HG02852 (cell line): ENCODE results near the gene FAM193B.

Experiments used
- ATAC-seq: cut with Tn5 transposase; IDR thresholded peaks from one replicate; pipeline ENCODE4 v1.9.1; 2021; ENCODE audit warnings: mild to moderate bottlenecking, moderate library complexity; ENCODE audit not compliant: unreplicated experiment

FAM193B gene

DNA sequence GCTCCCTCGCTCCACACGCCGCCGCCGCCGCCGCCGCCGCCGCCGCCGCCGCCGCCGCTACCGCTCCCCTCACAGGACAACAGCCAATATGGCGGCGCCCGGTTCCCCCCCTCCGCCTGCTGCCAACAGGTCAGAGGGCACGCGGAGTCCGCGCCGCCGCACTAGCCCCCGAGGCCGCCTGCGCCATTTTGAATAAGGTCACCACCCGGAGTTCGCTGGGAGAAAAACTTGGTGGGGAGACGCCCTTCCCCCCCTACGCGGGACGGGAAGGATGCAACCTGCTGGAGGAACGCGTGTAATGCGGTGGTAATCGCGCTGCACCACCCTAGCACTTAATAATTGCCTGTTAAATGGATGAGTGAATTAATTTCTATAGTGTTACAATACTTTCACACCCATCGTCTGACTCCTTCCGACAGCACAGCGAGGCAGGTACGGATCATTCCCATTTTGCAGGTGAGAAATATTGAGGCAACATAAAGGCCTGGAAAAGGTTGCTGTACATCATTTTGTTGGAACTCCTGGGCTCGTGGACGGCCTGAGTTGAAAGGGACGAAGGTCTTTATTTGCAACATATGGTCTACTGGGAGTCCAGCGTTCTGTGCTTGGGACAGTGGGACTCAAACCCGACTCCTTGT is at the start of gene FAM193B:
FAM193B (minus strand) TSS at position 90 of the 638 bp plus-strand sequence. CDS start 105 bp downstream, outside the sequence.
- peak; percentile 92 for ATAC-seq

DNA sequence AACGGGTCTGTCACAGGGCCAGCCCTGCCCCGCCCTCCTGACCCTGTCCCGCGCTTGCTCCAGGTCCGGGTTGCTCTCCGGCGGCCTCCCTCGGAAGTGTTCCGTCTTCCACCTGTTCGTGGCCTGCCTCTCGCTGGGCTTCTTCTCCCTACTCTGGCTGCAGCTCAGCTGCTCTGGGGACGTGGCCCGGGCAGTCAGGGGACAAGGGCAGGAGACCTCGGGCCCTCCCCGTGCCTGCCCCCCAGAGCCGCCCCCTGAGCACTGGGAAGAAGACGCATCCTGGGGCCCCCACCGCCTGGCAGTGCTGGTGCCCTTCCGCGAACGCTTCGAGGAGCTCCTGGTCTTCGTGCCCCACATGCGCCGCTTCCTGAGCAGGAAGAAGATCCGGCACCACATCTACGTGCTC is 49.8 kb upstream of the FAM193B start:
- no peak for ATAC-seq

DNA sequence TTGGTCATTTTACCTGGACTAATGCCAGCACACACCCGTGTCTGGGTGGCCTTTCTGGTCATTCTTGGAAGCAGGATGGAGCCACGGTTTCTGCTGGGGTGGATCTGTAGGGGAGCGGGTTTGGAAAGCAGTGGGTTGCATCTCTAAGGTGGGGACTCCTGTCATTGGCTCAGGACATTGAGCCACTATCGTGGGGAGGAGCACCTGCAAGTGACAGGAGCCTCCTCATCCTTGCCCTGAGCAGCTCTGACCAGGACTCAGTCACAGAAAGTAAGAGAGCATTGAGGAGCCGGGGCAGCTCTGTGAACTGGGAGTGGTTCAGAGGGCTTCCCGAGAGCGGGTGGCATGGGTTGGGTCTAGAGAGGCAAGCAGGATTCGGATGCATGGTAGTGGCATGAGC is 49.3 kb upstream of the FAM193B start:
- ATAC-seq, result no peak

DNA sequence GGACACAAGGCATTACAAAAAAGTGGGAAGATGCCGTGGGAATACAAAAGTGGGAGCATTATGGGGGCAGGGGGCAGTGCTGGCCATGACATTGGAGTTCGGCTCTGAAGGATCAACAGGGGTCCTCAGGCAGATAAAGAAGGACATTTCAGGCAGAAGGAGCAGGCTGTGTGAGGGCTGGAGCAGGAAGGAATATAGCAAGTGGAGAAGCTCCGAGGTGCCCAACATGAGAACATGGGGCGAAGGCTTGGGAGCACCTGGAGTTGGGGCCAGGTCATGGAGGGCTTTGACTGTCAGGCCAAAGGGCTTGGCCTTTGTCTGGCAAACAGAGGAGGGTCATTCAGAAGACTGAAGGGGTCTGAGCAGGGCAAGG is 48.1 kb upstream of the FAM193B start:
- no peak for ATAC-seq

DNA sequence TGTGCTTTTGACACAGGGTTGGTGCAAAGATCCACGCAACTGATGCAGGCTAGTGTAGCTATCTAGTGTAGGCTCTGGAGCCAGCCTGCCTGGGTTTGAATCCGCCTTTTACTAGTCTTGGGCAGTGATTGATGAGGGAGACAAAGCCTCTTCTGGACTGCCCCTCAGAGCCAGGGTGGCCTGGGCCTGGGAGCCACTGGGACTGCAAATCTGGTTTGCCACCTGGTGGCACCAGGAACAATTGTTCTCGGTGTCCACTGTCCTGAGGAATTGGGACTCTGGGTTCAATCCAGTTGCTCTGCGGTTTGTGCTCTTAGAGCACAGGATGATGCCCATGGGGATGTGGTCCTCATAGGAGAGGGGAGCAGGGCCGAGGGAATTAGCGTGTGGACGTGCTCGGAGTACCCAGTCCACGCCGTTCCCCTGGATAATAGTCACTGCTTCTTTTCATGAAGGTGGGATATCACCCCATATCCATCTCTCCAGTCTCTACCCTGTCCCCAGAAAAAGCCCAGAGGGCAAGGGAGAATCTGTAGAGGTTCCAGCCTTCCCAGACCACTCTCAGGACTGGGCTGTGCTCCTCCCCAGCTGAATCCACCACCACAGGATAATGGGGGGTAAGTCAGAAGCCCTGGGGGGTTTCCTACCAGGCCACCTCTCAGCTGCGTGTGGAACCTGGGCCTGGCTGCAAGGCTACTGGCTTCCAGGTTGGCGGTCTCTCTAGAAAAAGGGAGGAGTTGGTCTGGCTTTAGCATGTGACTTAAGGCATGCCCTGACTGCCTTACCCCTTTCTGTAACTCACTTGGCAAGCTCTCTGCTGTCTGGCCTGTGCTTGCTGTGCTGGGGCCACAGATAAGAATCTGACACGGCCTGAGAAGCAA is 47.5 kb upstream of the FAM193B start:
- no peak for ATAC-seq

DNA sequence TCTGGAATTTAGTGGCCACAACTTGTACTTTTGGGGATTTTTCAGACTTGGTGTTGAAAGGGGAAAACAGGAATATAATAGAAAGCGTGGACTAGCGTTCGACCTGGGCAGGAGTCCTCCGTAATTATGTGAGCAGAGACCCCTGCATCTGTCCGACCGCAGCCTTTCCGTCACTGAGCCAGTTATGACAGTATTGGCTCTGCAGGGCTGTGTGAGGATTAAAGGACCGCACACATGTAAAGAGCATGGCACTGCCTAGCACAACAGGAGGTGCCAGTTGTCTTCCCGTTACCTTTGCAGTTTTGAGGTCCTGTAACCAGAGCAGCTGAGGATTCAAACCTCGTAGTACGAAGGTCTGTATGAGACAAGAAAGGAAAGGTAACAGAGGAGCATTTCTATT is 46.8 kb upstream of the FAM193B start:
- ATAC-seq, result no peak

DNA sequence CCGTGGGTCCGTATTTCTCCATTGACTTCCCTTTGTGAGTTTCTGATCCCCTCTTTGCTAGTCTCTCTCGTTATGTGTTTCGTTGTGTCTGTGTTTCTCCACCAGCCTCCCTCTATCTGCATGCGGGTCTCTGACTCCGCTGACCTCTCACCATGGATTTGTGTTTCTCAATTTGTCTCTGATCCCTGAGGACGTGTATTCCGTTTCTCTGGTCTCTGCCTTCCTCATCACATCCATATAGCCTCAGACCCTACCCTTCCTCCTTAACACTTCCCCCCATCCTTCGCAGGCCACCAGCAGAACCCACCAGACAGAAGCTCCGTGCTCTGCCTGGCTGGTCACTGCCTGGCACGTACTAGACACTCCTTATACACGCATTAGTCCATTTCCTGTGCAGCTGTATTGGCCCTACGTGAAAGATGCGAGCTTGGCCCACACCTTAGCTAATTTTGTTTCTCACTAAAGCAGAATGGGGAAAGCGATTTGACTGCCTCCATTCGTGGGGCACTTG is 46.2 kb upstream of the FAM193B start:
- ATAC-seq, result no peak

DNA sequence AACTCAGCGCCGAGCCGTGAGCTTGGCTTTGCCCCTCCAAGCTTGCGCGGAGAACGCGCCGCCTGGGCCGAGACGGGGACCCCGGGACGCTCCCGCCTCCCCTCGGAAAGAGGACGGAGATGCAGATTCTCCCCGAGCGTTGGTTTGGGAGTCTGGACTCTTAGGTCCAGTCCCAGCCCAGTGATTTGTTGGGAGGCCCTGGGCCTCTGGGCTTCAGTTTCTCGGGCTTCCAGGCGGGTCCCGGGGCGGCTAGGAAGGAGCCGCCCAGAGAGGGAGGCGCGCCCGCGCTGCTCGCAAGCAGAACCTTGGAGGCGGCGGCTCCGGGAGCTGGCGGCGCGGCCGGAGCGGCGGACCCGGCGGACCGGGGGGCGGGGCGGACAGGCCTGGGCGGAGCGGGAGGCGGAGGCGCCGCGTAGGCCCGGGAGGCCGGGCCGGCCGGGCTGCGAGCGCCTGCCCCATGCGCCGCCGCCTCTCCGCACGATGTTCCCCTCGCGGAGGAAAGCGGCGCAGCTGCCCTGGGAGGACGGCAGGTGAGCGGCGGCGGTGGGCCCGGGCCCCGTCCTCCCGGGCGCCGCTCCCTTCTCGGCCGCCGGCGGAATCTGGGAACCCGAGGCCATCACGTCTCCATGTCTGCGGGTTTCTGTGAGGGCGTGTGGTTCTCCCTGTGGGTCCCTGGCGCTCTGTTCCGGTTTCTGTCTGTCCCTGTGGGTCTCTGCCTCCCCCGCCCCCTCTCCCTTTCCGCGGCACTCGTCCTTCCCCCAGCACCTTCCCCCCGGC is 45.6 kb upstream of the FAM193B start, which contains the start of gene B4GALT7:
B4GALT7 (plus strand) TSS at position 402 of the 777 bp plus-strand sequence; CDS start at position 481, 79 bp downstream.
- peak; percentile 82 for ATAC-seq

DNA sequence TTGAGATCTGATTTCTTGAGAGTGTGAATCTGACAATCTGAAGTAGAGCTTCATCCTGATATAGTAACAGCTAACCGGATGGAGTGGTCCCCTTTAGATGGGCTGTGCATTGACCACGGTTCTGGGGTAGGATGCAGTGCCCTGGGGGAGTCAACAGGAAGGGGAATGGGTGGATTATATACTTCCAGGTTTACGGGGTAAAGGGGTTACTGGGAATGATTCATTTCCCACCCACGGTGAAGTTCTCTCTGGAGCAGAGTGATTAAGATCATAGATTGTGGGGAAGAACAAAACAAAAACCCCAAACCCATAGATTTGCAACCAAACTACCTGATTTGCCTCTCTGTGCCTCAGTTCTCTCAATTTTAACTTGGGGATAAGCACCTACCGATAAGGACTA is 44.1 kb upstream of the FAM193B start:
- ATAC-seq, result no peak

DNA sequence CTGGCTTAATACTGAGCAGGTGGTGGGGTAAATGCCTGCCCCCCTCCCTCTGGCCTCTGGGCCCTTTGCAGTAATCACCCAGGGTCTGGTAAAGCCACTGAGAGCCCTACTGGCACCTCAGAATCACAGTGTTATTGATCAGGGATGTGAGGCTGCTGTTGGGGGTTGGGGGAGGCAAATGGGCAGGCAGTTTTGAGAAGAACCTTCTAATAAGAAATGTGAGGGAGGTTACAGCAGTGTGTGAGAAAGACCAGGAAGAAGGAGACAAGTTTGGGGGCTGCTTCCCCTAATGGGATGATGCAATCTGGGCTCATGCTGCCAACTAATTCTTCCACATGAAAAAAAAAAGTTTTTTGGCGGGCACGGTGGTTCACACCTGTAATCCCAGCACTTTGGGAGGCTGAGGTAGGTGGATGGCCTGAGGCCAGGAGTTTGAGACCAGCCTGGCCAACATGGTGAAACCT is 42.4 kb upstream of the FAM193B start:
- ATAC-seq, result no peak

DNA sequence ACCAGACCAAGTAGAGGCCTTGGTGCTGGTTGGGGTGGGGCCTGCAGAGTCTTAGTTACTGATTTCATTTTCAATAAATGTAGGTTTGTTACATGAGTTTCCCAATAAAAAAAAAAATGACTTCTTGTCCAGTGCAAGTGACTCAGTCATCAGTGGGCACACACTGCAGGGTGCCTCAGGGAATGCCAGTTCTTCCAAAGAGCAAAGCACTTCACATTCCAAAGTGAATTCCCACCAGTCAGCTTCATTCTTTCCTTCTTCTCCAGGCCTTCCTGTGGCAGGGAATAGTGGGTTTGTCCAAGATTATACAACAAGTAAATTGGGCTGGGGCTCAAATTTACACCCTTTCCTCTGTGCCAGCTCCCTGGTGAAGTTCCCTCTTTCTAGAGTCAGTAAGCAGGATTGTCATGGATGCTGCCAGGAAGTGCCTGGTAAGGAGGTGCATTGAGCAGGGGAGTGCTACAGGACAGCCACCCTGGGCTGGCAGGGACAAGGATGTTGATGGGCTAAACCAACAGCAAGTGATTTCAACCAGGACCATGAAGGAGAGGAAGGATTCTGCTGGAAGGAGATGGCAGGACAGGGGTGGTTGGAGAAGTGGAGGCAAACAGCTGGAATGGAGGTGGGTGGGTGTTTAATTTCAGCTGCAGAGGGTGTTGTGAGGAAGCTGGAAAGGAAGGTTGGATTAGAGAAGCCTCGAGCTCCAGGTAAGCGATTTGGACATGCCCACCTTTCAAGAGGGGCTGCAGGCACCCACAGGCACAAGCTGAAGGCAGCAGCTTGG is 41.8 kb upstream of the FAM193B start:
- no peak for ATAC-seq

DNA sequence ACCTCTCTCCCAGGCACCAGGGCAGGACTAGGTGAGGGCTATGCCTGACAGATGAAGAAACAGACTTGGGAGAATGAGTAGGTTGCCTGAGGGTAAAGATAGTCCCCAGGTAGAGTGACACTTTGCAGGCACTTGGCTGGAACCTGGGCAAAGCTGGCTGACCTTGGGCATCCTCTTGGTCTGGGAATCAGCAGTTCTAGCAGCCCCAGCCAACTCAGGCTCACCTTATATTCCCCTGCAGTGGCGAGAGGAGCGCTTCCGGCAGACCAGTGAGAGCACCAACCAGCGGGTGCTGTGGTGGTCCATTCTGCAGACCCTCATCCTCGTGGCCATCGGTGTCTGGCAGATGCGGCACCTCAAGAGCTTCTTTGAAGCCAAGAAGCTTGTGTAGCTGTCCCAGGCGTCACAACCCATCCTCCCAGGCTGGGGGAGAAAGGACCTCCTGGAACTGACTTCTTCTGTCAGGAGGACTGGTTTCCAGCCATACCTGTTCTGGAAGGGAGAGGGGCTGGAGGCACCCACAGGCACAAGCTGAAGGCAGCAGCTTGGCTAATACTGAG is 40.7 kb upstream of the FAM193B start:
- no peak for ATAC-seq

DNA sequence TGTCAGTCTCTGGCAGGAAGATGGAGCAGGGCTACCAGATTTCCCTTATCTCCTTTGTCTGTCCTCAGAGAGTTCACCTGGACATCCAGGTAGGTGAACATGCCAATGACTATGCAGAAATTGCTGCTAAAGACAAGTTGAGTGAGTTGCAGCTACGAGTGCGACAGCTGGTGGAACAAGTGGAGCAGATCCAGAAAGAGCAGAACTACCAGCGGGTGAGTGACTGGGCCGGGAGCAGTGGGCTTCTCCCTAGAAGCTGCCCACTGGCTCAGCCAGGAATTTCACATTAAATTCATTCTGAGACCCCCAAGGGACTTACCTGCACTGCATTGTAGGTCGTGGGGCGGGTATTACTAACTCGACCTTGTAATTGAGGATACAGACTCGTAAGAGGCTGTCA is 39.7 kb upstream of the FAM193B start:
- ATAC-seq, result no peak

DNA sequence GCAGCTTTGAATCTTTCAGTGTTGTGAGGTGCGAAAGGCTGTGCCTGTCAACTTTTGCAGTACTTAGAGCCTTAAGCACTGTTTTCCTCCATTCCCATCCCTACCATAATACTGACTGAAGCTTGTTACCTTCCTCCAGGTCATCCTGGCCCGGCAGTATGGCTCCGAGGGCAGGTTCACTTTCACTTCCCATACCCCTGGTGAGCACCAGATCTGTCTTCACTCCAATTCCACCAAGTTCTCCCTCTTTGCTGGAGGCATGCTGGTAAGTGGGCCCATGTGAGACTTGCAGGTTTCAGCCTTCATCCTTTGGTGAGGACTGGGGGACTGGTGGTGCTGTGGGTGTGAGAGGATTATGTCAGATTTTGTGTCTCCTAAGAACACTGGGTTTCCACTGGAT is 39.1 kb upstream of the FAM193B start:
- no peak for ATAC-seq

DNA sequence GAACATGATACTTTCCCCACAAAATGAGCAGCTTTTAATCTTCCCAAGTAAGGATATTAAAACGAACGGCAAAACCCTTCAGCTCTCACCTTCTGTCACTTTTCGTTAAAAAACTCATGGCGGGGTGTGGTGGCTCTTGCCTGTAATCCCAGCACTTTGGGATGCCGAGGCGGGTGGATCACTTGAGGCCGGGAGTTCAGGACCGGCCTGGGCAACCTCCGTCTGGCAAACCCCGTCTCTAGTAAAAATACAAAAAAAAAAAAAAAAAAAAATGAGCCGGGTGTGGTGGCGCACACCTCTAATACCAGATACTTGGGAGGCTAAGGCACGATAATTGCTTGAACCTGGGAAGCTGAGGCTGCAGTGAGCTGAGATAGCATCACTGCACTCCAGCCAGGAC is 38.5 kb upstream of the FAM193B start:
- no peak for ATAC-seq

DNA sequence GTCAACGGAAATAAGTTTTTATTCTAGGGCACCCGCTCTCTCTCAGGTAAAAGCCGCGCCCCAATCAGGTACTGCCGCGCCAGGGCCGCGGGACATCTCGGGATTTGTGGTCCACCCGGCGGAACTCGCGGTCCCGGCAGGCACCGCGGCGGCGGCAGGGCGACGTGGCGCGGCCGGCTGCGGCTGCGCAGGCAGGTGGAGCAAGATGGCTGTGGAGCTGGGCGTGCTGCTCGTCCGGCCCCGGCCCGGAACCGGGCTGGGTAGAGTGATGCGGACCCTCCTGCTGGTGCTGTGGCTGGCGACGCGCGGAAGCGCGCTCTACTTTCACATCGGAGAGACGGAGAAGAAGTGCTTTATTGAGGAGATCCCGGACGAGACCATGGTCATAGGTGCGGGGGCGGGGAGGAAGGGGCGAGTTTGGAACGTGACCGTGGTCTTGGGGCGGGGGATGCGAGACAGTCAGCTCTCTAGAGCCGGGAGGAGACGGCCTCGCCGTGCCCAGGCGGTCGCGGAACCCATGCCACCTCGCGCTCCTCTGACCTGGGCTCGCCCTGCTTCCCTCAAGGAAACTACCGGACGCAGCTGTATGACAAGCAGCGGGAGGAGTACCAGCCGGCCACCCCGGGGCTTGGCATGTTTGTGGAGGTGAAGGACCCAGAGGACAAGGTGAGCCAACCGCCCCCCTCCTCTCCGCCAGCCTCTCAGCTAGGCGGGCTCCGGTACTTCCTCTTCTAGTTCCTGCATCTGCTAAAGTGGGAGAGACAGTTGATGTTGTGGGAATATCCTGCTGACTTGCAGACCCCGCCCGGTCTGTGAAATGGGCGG is 37.9 kb upstream of the FAM193B start, which contains the start of gene TMED9:
TMED9 (plus strand) TSS at position 194 of the 825 bp plus-strand sequence; CDS start at position 206, 12 bp downstream.
- ATAC-seq, result peak; percentile 95

DNA sequence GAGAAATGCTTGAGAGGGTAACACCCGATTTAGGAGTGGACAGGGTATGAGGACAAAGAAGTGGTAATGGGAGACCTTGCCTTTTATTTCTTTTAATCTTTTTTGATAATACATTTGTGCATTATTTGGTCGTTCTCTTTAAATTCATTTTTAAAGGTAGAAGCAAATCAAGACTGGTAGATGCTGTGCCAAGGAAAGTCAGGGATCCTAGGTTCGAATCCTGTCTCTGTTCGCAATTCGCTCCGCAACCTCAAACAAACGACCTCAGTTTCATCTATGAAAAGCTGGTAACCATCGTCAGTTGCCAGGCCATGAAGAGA is 37.3 kb upstream of the FAM193B start:
- ATAC-seq, result no peak

DNA sequence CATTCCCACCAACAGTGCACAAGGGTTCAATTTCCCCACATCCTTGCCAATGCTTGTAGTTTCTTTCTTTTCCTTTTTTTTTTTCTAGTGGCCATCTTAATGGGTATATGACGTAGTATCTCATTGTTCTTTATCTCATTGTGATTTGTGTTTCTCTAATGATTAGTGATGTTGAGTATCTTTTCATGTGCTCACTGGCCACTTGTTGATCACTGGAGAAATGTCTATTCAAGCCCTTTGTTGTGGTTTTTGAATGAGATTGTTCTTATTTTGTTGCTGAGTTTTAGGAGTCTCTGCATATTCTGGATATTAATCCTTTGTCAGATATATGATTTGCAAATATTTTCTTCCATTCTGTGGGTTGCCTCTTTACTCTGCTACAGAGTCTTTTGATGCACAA is 36.0 kb upstream of the FAM193B start:
- ATAC-seq, result no peak

DNA sequence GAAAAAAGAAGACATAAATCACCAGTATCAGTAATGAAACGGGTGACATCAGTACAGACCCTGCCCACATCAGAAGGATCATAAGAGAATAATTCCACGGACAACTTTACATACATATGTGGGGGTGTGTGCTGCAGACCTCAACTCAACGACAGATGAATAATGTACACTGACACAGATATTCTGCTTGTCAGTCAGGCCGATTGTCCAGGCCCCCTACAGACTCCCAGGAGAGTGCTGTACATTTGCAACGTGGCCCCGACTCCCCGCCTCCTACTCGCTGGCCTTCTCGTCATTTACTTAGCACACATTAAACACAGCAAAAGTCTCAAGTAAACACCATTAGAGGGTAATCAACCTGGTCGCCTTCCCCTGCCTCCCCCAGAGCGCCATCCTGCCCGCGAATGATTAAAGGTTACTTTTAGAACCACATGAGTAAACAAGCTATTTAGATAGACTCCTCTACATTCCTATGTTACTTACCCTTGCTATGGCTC is 34.1 kb upstream of the FAM193B start:
- no peak for ATAC-seq
